ENCODE measurements around the gene EIF4E1B.
"Not testable (repeated sequence)": the region's sequence is repeated elsewhere in the genome, so short reads cannot be mapped to it uniquely, and the experiment has no call there.

Gene EIF4E1B

DNA sequence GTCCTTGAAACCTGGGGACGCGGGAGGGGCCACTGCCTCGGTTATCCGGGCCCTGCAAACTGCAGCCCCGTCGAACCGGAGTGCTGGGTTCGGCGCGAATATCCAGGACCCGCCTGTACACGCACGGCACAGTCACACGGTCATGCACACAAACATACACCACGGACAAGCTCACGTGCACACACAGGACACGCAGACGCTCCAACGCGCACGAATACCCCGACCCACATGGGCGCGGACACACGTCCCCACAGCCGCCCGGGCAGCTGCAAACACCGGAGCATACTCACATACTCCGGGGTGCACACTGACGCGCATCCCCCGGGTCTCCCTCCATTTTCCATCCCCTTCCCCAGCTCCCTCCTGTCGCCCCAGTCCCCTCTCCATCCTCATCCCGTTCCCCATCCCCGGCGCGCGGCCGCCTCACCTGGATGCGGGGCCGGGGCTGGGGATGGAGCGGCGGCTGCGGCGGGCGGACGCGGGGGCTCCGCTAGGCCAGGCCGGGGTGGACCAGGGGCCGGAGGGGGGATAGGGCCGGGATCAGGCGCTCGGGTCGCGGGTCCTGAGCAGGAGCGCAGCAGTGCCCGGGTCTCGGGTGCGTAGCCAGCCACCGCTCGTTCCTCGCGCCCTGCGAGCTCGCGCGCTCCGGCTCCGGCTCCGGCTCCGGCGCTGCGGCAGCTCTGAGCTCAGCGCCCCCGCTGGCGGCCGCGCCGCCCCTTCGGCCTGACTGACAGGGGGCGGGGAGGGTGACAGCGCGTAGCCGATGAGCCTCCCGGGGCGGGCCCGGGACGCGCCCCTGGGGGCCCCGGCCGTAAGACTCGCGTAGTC is at the start of gene EIF4E1B, which contains the start of gene SNCB:
EIF4E1B (plus strand) TSS at position 823 of the 828 bp plus-strand sequence. CDS start 12,113 bp downstream, outside the sequence.
SNCB (minus strand) TSS at position 682 of the 828 bp plus-strand sequence. CDS start 880 bp downstream, outside the sequence.
- DNase-seq: no peak

GRCh38 chr5:176581361-176581760 is 49.1 kb upstream of the EIF4E1B start:
- DNase-seq: no peak

DNA sequence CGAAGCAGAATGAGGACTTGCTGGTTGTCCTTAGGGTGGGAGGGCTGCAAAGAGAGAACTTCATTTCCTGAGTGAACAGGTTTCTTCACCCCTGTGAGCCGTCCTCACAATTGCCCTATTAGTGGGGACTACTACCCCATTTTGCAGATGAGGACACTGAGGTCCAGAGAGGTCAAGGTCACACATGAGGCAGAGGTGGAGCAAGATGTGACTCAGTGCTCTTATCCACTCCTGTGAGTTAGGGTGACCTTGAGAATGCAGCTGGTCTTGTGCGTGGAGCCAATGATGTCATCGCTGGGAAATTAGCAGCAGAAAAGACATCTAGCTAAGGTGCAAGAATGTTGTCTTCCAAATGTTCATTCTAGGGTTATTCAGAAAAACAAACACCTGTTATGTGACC is 47.4 kb upstream of the EIF4E1B start:
- DNase-seq: no peak

- no peak for DNase-seq
These were observed 43.1 kb upstream of the EIF4E1B start for GRCh38 chr5:176587398-176587797.

DNA sequence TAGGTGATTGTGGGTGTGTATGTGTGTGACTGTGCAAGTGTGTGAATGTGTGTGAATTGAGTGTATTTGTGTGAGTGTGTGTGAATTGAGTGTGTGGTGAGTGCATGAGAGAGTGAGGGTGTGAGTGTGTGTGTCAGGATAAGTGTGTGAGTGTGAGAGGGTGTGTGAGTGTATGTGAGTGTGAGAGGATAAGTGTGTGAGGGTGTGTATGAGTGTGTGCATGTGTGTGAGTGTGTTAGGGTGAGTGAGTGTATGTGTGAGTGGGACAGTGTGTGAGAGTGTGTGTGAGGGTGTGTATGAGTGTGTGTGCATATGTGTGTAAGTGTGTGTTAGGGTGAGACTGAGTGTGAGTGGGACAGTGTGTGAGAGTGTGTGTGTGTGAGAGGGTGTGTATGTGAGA is 42.2 kb upstream of the EIF4E1B start:
- no peak for DNase-seq

GRCh38 chr5:176589039-176589769 is 41.3 kb upstream of the EIF4E1B start:
- no peak for DNase-seq

GRCh38 chr5:176590035-176590717 is 40.3 kb upstream of the EIF4E1B start:
- DNase-seq: no peak

DNA sequence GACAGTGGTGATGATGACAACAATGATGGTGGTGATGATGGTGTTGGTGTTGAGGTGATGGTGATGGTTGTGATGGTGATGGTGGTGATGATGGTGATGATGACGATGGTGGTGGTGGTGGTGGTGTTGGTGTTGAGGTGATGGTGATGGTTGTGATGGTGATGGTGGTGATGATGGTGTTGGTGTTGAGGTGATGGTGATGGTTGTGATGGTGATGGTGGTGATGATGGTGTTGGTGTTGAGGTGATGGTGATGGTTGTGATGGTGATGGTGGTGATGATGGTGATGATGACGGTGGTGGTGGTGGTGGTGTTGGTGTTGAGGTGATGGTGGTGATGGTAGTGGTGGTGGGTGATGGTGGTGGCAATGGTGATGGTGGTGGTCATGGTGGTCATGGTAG is 38.8 kb upstream of the EIF4E1B start:
- DNase-seq: not testable (repeated sequence)

- DNase-seq: no peak
These were observed 37.9 kb upstream of the EIF4E1B start for GRCh38 chr5:176592573-176592972.

GRCh38 chr5:176593273-176593869 is 37.1 kb upstream of the EIF4E1B start:
- DNase-seq: no peak

- no peak for DNase-seq
These were observed 35.9 kb upstream of the EIF4E1B start for GRCh38 chr5:176594554-176594953.

- DNase-seq: no peak
These were observed 35.0 kb upstream of the EIF4E1B start for GRCh38 chr5:176595386-176595943.

DNA sequence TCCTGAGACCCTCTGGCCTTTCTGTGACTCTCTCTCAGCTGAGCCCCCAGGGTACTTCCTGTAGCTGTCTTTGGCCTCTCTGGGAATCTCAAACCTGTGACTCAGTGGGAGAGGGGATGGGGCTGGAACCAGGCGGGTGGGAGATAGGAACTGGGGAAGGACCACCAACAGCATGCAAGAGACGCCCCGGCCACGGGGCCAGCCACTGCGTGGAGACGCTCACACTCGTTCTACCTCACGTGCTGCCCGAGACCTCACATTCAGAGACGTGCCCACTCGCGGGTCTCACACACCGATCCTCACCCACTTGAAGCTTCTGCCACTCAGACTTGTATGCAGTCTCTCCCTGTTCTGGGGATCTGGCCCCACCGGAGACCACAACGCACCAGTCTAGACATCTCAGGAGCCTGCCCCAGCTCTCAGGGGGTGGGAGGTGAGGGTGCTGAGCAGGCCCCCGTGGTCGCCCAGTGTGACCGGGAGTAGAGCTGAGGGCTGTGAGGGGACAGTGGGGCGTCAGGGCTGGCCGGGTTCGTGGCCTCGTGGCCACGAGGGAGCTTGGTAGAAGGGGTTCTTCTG is 34.3 kb upstream of the EIF4E1B start:
- no peak for DNase-seq

DNA sequence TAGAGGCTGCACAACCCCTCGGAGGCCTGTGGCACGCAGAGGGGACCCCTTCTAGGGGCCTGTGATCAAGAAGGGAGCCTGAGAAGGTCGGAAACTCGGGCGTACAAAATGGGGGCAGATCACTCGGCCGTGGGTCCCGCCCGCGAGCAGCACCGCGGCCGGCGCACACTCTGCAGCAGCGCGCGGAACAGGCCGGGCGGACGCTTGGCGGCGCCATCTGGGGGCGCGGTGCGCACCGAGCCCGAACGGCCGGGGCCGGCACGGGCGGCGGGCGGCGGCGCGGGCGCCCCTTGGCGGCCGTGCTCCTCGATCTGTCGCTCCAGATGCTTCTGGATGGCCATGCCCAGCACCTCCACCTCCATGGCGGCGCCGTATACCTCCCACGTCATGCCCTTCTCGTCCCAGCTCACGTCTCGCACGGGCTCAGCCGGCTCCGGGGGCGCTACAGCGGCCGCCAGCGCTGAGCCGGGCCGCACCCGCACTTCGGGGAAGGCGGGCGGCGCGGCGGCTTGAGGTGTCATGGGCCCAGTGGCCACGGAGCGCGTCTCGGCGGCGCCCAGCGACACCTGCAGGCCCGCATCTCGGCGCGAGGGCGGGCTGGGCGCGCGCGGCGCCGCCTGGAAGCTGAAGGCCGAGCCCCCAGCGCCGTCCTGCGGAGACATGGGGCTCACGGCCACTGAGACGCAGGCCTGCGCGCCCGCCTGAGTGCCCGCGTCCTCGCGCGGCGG is 33.6 kb upstream of the EIF4E1B start:
- DNase-seq: peak; percentile 63 to 70

DNA sequence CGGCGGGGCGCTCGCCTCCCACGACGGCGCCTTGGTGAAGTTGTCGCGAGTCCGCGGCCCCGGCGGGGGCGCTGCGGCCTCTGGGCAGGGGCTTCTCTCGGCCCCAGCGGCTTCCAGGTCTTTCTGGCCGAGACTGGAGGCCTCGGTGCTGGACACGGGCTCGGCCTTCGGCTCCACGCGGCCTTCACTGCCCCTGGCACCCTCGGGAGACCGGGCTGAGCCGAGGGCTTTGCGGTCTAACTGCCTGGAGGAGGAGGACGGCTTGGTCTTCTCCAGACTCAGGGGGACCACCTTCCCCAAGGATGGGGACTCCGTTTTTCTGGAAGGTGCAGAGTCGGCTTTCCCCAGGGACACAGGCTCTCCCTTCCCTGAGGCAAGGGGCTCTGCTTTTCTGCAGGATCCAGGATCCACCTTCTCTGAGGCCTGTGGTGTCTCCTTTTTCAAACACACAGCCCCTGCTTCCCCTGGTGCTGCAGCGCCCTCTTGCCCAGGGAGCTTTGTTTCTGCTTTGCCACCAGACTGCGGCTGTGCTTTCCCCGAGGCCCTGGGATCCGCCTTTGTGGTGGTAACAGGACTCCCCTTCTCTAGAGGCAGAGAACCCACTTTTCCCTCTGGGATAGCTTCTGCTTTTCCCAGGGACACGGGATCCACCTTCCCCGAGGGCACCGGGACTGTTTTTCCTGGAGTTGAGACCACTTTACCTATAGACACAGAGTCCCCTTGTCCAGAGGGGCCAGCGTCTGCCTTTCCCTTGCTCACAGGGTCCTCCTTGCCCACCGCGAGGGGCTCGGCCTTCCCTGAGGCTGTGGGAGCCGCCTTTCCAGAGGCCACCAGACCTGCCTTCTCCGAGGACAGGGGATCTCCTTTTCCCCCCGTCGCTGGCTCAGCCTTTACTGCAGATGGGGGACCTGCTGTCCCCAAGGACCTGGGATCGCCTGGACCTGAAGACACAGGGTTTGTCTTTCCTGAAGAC is 32.8 kb upstream of the EIF4E1B start:
- DNase-seq: no peak

DNA sequence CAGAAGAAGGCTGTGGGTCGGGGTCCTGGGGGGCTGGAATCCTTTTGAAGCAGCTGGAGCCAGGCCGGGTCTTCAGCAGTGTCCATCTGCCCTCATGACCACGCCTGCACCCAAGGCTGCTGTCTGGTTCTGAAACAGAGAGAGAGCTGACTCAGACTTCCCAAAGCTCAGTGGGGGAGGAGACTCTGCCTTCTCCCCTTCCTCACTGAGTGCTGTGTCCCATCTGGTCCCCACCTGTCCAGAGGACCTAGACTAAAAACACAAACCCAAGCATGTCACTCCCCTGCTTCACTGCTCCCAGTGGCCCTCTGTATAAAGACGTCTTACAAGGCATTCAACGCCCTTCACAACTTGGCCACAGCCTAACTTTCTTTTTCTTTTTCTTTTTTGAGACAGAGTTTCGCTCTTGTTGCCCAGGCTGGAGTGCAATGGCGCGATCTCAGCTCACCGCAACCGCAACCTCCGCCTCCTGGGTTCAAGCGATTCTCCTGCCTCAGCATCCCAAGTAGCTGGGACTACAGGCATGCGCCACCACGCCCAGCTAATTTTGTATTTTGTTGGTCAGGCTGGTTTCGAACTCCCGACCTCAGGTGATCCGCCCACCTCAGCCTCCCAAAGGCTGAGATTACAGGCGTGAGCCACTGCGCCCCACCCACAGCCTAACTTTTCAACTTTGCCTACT is 30.6 kb upstream of the EIF4E1B start:
- DNase-seq: not testable (repeated sequence)

DNA sequence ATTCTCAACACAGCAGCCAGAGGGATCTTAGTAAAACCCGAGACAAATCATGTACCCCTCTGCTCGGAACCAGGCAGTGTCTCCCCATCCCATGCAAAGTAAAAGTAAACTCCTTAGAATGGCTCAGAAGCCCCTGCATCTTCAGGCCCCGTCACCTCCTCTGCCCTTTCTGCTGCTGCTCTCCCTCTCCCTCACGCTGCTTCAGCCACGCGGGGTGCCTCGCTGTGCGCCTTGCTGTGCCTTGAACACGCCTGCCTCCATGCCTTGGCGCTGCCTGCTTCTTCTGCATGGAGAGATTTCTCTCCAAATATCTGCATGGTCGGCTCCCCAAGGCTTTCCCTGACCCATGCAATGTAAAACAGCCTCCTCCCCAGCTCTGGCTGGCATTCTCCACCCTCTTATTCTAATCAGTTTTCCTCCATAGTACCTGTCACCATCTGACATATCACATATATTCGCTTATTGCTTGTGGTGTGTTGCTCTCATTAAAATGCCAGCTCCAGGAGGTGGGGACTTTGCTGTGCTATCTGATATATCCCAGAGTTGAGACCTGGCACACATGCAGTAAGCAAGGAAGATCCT is 28.5 kb upstream of the EIF4E1B start:
- DNase-seq: no peak

GRCh38 chr5:176603091-176603490 is 27.4 kb upstream of the EIF4E1B start:
- no peak for DNase-seq

GRCh38 chr5:176606032-176606431 is 24.4 kb upstream of the EIF4E1B start:
- DNase-seq: no peak

All from activated CD4-positive, alpha-beta T cell treated with anti-CD3 and anti-CD28 coated beads, Interleukin-2, amount 50 U/mL, for 4 hours (primary cell).